ENCODE data around the gene ECM2. TPM values are rescaled to one million over a fixed set of nuclear protein-coding genes. Genes with fewer than 3 reads are reported as not detected.

The ECM2 gene
- total RNA-seq, 1 experiment from 2014 or later, result not detected

- TF ChIP-seq SIN3A (IDR thresholded peaks at IDR 0.05; ENCODE audit: low read depth) (no peak), YY1 (IDR thresholded peaks at IDR 0.05; ENCODE audit: extremely low read depth, insufficient replicate concordance, low read depth, low read length) (no peak), EZH2 (IDR thresholded peaks at IDR 0.05) (no peak), ZFX (IDR thresholded peaks at IDR 0.05) (no peak), TCF7L2 (IDR thresholded peaks at IDR 0.05; ENCODE audit: borderline replicate concordance, extremely low read depth, insufficient read depth, insufficient read length) (no peak), POLR2AphosphoS5 (IDR thresholded peaks at IDR 0.05; ENCODE audit: low read depth, low read length) (no peak), ATF3 (IDR thresholded peaks at IDR 0.05) (no peak), POLR2A (IDR thresholded peaks at IDR 0.05; ENCODE audit: borderline replicate concordance, extremely low read depth, insufficient read depth, insufficient read length) (no peak), ZNF274 (IDR thresholded peaks at IDR 0.05; ENCODE audit: low read depth, low read length) (no peak)
- ChIA-PET POLR2A (no interaction called here), CTCF (no interaction called here), RAD21 (ENCODE audit: low non-redundant PET in 1 of 2, low total read pairs in 2 of 2, uncharacterized antibody in 2 of 2, unreplicated experiment in 2 of 2) (no interaction called here)
- Histone ChIP-seq H3K27ac (ENCODE audit: low read depth, low read length) (no peak overlapping the region), H3K36me3 (ENCODE audit: control insufficient read depth in 1 of 2, insufficient read depth in 2 of 2, low read length in 2 of 2) (no peaks in the 10 kb centered on the region), H2AFZ (ENCODE audit: low read depth, low read length, poor library complexity, severe bottlenecking) (no peak overlapping the region), H3K4me3 (replicated peaks in 1 of 2; ENCODE audit: low read depth in 1 of 2, low read length in 2 of 2) (no peak overlapping the region), H3K4me1 (ENCODE audit: control insufficient read depth in 1 of 2, insufficient read depth in 2 of 2, low read length in 2 of 2) (no peaks in the 10 kb centered on the region), H3K79me2 (ENCODE audit: insufficient read depth, low read length) (no peaks in the 10 kb centered on the region), H3K9me2 (ENCODE audit: insufficient read depth) (no peaks in the 10 kb centered on the region), H4K20me1 (ENCODE audit: insufficient read depth) (no peaks in the 10 kb centered on the region), H3K4me2 (ENCODE audit: low read length) (no peak overlapping the region), H3K27me3 (ENCODE audit: insufficient read depth, low read length) (no peaks in the 10 kb centered on the region), H3K9me3 (ENCODE audit: control insufficient read depth in 1 of 2, insufficient read depth in 1 of 2, low read depth in 1 of 2, low read length in 2 of 2) (no peaks in the 10 kb centered on the region), H3K9ac (ENCODE audit: low read length) (no peak overlapping the region)
- intact Hi-C loops (cut with micrococcal nuclease), result no loop called here
- no peak for ATAC-seq
- no peak for DNase-seq (ENCODE audit: low read depth, low spot score)
- no TSS peak for BruUV-seq (replicated peaks)
Observed at GRCh38 chr9:92474587-92474986, 61.2 kb downstream of the ECM2 start.

- Histone ChIP-seq H4K20me1 (ENCODE audit: insufficient read depth) (no peaks in the 10 kb centered on the region), H3K4me2 (ENCODE audit: low read length) (no peak overlapping the region), H3K9me2 (ENCODE audit: insufficient read depth) (no peaks in the 10 kb centered on the region), H3K4me1 (ENCODE audit: control insufficient read depth in 1 of 2, insufficient read depth in 2 of 2, low read length in 2 of 2) (peaks cover 3 to 13% of the 10 kb centered on the region in 2 experiments; a peak in 3 of 4 replicates), H3K4me3 (replicated peaks in 1 of 2; ENCODE audit: low read depth in 1 of 2, low read length in 2 of 2) (no peak overlapping the region), H3K27me3 (ENCODE audit: insufficient read depth, low read length) (no peaks in the 10 kb centered on the region), H3K9me3 (ENCODE audit: control insufficient read depth in 1 of 2, insufficient read depth in 1 of 2, low read depth in 1 of 2, low read length in 2 of 2) (no peaks in the 10 kb centered on the region), H2AFZ (ENCODE audit: low read depth, low read length, poor library complexity, severe bottlenecking) (no peak overlapping the region), H3K36me3 (ENCODE audit: control insufficient read depth in 1 of 2, insufficient read depth in 2 of 2, low read length in 2 of 2) (no peaks in the 10 kb centered on the region), H3K9ac (ENCODE audit: low read length) (no peak overlapping the region), H3K79me2 (ENCODE audit: insufficient read depth, low read length) (no peaks in the 10 kb centered on the region), H3K27ac (ENCODE audit: low read depth, low read length) (no peak overlapping the region)
- no peak for DNase-seq (ENCODE audit: low read depth, low spot score)
- intact Hi-C loops (cut with micrococcal nuclease), result no loop called here
- ChIA-PET CTCF (no interaction called here), RAD21 (ENCODE audit: low non-redundant PET in 1 of 2, low total read pairs in 2 of 2, uncharacterized antibody in 2 of 2, unreplicated experiment in 2 of 2) (no interaction called here), POLR2A (no interaction called here)
- no TSS peak for BruUV-seq (replicated peaks)
- TF ChIP-seq EZH2 (IDR thresholded peaks at IDR 0.05), result no peak
- no peak for ATAC-seq
Observed at GRCh38 chr9:92468206-92468605, 67.6 kb downstream of the ECM2 start.

Data from HCT116 (cell line).